Loucy (cell line): ENCODE results near the gene SPACA5B.
A peak's percentile ranks its signal among the peaks of the same experiment; 100 is the strongest.
"Not testable (repeated sequence)": the region's sequence is repeated elsewhere in the genome, so short reads cannot be mapped to it uniquely, and the experiment has no call there.

Experiments used
- H2AFZ ChIP-seq: fragments of 200-600 bp; sonication (generic); 2 replicates; pipeline ENCODE4 v1.6.0; 2016; ENCODE audit warnings: antibody characterized with exemption, mild to moderate bottlenecking, low read length, moderate library complexity
- H3F3A ChIP-seq: fragments of 200-600 bp; 2 replicates; pipeline ENCODE4 v1.6.0; 2016; ENCODE audit warnings: antibody characterized with exemption, low read depth, mild to moderate bottlenecking
- H3K27me3 ChIP-seq: fragments of 200-600 bp; sonication (generic); 2 replicates; pipeline ENCODE4 v1.6.1; 2014; ENCODE audit warnings: low read length, mild to moderate bottlenecking; ENCODE audit not compliant: insufficient read depth, poor library complexity, severe bottlenecking
- H3K36me3 ChIP-seq: fragments of 200-600 bp; sonication (generic); 2 replicates; pipeline ENCODE4 v1.6.1; 2016; ENCODE audit warnings: low read length; ENCODE audit not compliant: insufficient read depth
- H3K4me1 ChIP-seq: fragments of 200-600 bp; sonication (generic); 2 replicates; pipeline ENCODE4 v1.5.1; 2014; ENCODE audit warnings: low read length, mild to moderate bottlenecking; ENCODE audit not compliant: insufficient read depth, poor library complexity, severe bottlenecking
- H3K4me2 ChIP-seq: fragments of 200-600 bp; sonication (generic); 2 replicates; pipeline ENCODE4 v1.6.0; 2014; ENCODE audit warnings: antibody characterized with exemption, low read length, low read depth, mild to moderate bottlenecking; ENCODE audit not compliant: poor library complexity, severe bottlenecking
- H3K4me3 ChIP-seq: fragments of 200-600 bp; sonication (generic); 2 replicates; pipeline ENCODE4 v1.5.1; 2014; ENCODE audit warnings: low read length, mild to moderate bottlenecking, mixed read lengths; ENCODE audit not compliant: poor library complexity, severe bottlenecking
- H3K79me2 ChIP-seq: fragments of 200-600 bp; sonication (generic); 2 replicates; pipeline ENCODE4 v1.6.1; 2014; ENCODE audit warnings: low read length; ENCODE audit not compliant: insufficient read depth
- H3K9ac ChIP-seq: fragments of 200-600 bp; sonication (generic); 2 replicates; pipeline ENCODE4 v1.6.0; 2014; ENCODE audit warnings: mild to moderate bottlenecking, low read depth, low read length, moderate library complexity; ENCODE audit not compliant: poor library complexity, severe bottlenecking
- H3K9me2 ChIP-seq: fragments of 200-600 bp; sonication (generic); replicated peaks from 2 replicates; pipeline ENCODE4 v1.6.1; 2016; ENCODE audit warnings: low read depth, low read length, mixed read lengths
- H3K9me3 ChIP-seq: fragments of 200-600 bp; sonication (generic); 2 replicates; pipeline ENCODE4 v1.6.1; 2014; ENCODE audit warnings: mild to moderate bottlenecking, antibody characterized with exemption, low read length, low read depth; ENCODE audit not compliant: insufficient read depth
- H4K20me1 ChIP-seq: fragments of 200-600 bp; sonication (generic); 2 replicates; pipeline ENCODE4 v1.6.0; 2014; ENCODE audit warnings: antibody characterized with exemption, low read length, mild to moderate bottlenecking; ENCODE audit not compliant: insufficient read depth, poor library complexity, severe bottlenecking
- EZH2phosphoT487 ChIP-seq: fragments of 200-600 bp; IDR thresholded peaks from 2 replicates; pipeline ENCODE4 v1.6.1; 2018; ENCODE audit warnings: antibody characterized with exemption, mild to moderate bottlenecking, moderate library complexity, borderline replicate concordance
- TF ChIP-seq, protein P1 (sequence below): fragments of 200-600 bp; sonication (generic); conservative IDR thresholded peaks from 2 replicates; pipeline ENCODE4 v1.5.1; 2014; ENCODE audit warnings: mild to moderate bottlenecking, antibody characterized with exemption, low read length

Gene SPACA5B

DNA sequence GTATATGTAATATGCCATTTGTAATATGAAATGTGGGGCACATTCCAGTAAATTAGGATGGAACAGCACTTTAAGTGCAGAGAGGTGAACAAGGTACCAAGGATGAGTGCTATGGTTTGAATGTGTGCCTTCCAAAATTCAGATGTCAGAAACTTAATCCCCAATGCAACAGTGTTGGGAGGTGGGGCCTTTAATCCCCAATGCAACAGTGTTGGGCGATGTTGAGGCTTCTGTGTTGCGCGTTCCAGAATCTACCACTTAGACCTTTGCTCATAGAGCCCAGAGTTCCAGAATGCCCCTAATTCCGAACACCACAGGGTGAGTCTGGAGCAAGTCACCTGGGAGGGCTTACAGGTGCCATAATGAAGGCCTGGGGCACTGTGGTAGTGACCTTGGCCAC, at the start of gene SPACA5B:
TSS of gene SPACA5B (plus strand) at position 301 of the 400 bp plus-strand sequence. CDS start at position 363, 62 bp downstream.
- H4K20me1 ChIP-seq, H2AFZ ChIP-seq, H3K79me2 ChIP-seq, H3K9ac ChIP-seq, H3F3A ChIP-seq, H3K36me3 ChIP-seq, H3K27me3 ChIP-seq, H3K4me2 ChIP-seq, H3K4me1 ChIP-seq, H3K9me2 ChIP-seq, H3K4me3 ChIP-seq, H3K9me3 ChIP-seq: not testable (repeated sequence)

DNA sequence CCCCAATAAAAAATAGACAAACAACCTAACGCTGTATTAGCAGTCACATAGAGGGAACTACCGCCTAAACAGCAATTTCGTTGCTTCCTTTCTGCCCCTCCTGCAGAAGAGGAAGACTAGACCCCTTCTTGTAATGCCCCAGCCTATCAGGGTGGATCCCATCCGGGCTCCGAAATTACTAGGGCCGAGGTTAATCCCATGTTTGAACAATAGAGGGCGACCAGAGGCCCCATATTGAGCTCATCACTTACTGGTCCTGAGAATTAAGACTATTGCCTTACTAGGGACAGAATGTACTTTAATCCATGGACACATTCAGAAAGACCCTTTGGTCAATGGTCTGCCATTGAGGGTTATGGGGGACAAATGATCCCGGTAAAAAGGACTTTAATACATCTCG, 47.2 kb upstream of the SPACA5B start:
- Histone ChIP-seq H3F3A (no peaks in the 10 kb centered on the region), H3K9ac (no peak overlapping the region), H4K20me1 (no peaks in the 10 kb centered on the region), H3K4me3 (no peak overlapping the region), H2AFZ (peak overlapping the region; percentile 56; the same call in 1 of the 2 replicates), H3K4me2 (peak overlapping the region; percentile 23), H3K27me3 (no peaks in the 10 kb centered on the region), H3K4me1 (no peaks in the 10 kb centered on the region), H3K9me2 (no peaks in the 10 kb centered on the region), H3K79me2 (no peaks in the 10 kb centered on the region), H3K36me3 (no peaks in the 10 kb centered on the region), H3K9me3 (no peaks in the 10 kb centered on the region)
- TF ChIP-seq, protein P1, sequence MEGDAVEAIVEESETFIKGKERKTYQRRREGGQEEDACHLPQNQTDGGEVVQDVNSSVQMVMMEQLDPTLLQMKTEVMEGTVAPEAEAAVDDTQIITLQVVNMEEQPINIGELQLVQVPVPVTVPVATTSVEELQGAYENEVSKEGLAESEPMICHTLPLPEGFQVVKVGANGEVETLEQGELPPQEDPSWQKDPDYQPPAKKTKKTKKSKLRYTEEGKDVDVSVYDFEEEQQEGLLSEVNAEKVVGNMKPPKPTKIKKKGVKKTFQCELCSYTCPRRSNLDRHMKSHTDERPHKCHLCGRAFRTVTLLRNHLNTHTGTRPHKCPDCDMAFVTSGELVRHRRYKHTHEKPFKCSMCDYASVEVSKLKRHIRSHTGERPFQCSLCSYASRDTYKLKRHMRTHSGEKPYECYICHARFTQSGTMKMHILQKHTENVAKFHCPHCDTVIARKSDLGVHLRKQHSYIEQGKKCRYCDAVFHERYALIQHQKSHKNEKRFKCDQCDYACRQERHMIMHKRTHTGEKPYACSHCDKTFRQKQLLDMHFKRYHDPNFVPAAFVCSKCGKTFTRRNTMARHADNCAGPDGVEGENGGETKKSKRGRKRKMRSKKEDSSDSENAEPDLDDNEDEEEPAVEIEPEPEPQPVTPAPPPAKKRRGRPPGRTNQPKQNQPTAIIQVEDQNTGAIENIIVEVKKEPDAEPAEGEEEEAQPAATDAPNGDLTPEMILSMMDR, result peak; percentile 62
- TF ChIP-seq EZH2phosphoT487, result no peak

DNA sequence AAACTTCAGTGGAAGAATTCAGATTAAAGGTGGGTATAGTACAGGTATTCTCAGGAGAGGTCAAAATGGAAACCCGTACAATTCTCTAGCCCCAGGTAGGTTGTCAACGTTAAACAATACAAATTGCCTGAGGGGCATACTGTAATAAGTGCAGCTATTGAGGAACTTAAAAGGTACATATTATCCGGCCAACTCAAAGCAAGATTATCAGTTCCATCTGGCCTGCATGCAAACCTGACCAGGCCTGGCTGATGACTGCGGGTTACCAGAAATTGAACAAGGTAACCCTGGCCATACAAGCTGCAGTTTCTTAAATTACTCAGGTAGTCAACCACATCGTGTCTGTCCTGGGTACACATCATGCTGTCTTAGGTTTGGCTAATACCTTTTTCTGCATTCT, 46.7 kb upstream of the SPACA5B start:
- Histone ChIP-seq H3F3A (no peaks in the 10 kb centered on the region), H3K4me1 (no peaks in the 10 kb centered on the region), H3K27me3 (no peaks in the 10 kb centered on the region)

DNA sequence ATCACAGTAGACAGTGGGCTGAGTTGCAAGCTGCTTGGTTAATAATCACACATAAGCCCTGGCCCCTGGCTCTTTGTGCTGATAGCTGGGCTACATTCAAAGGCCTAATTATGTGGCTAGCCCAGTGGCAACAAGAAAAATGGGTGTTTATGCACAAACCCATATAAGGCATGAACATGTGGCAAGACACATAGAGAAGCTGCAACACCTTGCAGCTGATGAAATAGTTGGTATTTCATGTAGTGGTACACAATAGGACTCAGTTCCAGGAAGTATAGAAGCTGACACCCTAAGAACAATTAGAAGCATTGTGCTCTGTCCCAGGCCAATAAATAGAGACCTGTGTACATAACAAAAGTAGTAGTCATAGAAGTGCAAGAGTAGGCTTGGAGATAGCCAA, 44.3 kb upstream of the SPACA5B start:
- H3K36me3 ChIP-seq, result no peaks in the 10 kb centered on the region
- no peaks in the 10 kb centered on the region for H3K9me2 ChIP-seq
- no peak overlapping the region for H3K9ac ChIP-seq
- no peaks in the 10 kb centered on the region for H3F3A ChIP-seq
- H3K79me2 ChIP-seq, result no peaks in the 10 kb centered on the region
- H3K9me3 ChIP-seq, result no peaks in the 10 kb centered on the region
- no peaks in the 10 kb centered on the region for H3K4me1 ChIP-seq
- no peaks in the 10 kb centered on the region for H4K20me1 ChIP-seq
- no peak overlapping the region for H2AFZ ChIP-seq
- TF ChIP-seq, protein P1, result no peak
- no peak for TF ChIP-seq EZH2phosphoT487
- no peak overlapping the region for H3K4me2 ChIP-seq
- no peak overlapping the region for H3K4me3 ChIP-seq
- no peaks in the 10 kb centered on the region for H3K27me3 ChIP-seq

More for the DNA sequence above, 46.7 kb upstream of the SPACA5B start:
- Histone ChIP-seq H3K79me2 (no peaks in the 10 kb centered on the region), H3K9me3 (no peaks in the 10 kb centered on the region), H2AFZ (no peak overlapping the region), H3K9ac (no peak overlapping the region), H3K9me2 (no peaks in the 10 kb centered on the region), H4K20me1 (no peaks in the 10 kb centered on the region), H3K4me3 (no peak overlapping the region), H3K4me2 (no peak overlapping the region), H3K36me3 (no peaks in the 10 kb centered on the region)
- no peak for TF ChIP-seq EZH2phosphoT487
- TF ChIP-seq, protein P1, result no peak
